WERI-Rb-1 (cell line): ENCODE results near the gene PRRG1.

Source experiments
- DNase-seq: peaks from one replicate; pipeline ENCODE4 v3.0.0-alpha.2; 2020
- H3K27ac ChIP-seq: fragments of 250-450 bp; sonication (Bioruptor Pico); 2 replicates; pipeline ENCODE4 v1.5.1; 2020; ENCODE audit warnings: mild to moderate bottlenecking, moderate library complexity
- H3K27me3 ChIP-seq: fragments of 250-450 bp; sonication (Bioruptor Pico); 2 replicates; pipeline ENCODE4 v1.5.1; 2021; ENCODE audit warnings: mild to moderate bottlenecking, low read depth, moderate library complexity; ENCODE audit not compliant: insufficient read depth, severe bottlenecking
- H3K36me3 ChIP-seq: fragments of 250-450 bp; sonication (Bioruptor Pico); 2 replicates; pipeline ENCODE4 v1.5.1; 2020; ENCODE audit warnings: mild to moderate bottlenecking, moderate library complexity
- H3K4me3 ChIP-seq: 2 replicates; pipeline ENCODE4 v1.5.1; 2011; ENCODE audit warnings: low read depth, mild to moderate bottlenecking, control low read depth, low read length
- H3K9me3 ChIP-seq: fragments of 250-450 bp; sonication (Bioruptor Pico); 2 replicates; pipeline ENCODE4 v1.5.1; 2021; ENCODE audit warnings: mild to moderate bottlenecking, moderate library complexity; ENCODE audit not compliant: severe bottlenecking
- CTCF ChIP-seq: IDR thresholded peaks from 2 replicates; pipeline ENCODE4 v1.5.1; 2011; ENCODE audit warnings: low read depth, mild to moderate bottlenecking, control low read depth, inconsistent platforms, low read length

The PRRG1 gene

GRCh38 chrX:37361596-37361995, 12.4 kb downstream of the PRRG1 start:
- Histone ChIP-seq H3K36me3 (no peaks in the 10 kb centered on the region), H3K27ac (no peak overlapping the region), H3K27me3 (no peaks in the 10 kb centered on the region), H3K4me3 (no peak overlapping the region), H3K9me3 (no peaks in the 10 kb centered on the region)
- no peak for DNase-seq
- no peak for TF ChIP-seq CTCF

- DNase-seq: no peak
- no peaks in the 10 kb centered on the region for H3K27me3 ChIP-seq
- H3K27ac ChIP-seq: no peak overlapping the region
- TF ChIP-seq CTCF: no peak
- no peaks in the 10 kb centered on the region for H3K9me3 ChIP-seq
- no peak overlapping the region for H3K4me3 ChIP-seq
- no peaks in the 10 kb centered on the region for H3K36me3 ChIP-seq
Observed at GRCh38 chrX:37364666-37365065, 15.5 kb downstream of the PRRG1 start.

GRCh38 chrX:37367946-37368345, 18.8 kb downstream of the PRRG1 start:
- H3K36me3 ChIP-seq: no peaks in the 10 kb centered on the region
- TF ChIP-seq CTCF: no peak
- no peaks in the 10 kb centered on the region for H3K9me3 ChIP-seq
- no peak for DNase-seq
- no peaks in the 10 kb centered on the region for H3K27me3 ChIP-seq
- H3K27ac ChIP-seq: no peak overlapping the region
- no peak overlapping the region for H3K4me3 ChIP-seq

GRCh38 chrX:37370499-37371141, 21.5 kb downstream of the PRRG1 start:
- Histone ChIP-seq H3K4me3 (no peak overlapping the region), H3K36me3 (no peaks in the 10 kb centered on the region), H3K27ac (no peak overlapping the region), H3K27me3 (no peaks in the 10 kb centered on the region), H3K9me3 (no peaks in the 10 kb centered on the region)
- no peak for DNase-seq
- no peak for TF ChIP-seq CTCF

DNA sequence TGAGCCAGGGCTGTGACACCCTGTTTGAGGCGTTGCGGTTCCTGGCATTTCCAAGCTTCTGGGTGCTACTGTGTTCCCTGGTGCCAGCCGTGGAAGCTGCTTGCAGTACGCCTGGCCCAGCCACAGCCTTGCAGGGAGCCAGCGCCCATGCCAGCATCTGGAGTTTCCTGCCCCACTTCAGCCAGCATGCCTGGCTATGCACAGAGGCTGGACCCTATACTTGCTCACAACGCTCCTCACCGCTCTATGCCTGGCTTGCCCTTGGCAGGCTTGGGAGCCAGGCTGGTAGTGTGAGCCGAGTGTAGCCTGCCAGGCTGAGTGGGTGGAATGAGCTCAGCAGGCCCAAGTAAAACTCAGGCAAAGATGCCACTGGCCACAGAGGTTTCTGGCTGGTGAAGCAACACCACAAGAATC, 22.4 kb downstream of the PRRG1 start:
- H3K4me3 ChIP-seq: no peak overlapping the region
- TF ChIP-seq CTCF: no peak
- DNase-seq: no peak
- no peaks in the 10 kb centered on the region for H3K36me3 ChIP-seq
- H3K27ac ChIP-seq: no peak overlapping the region
- no peaks in the 10 kb centered on the region for H3K9me3 ChIP-seq
- no peaks in the 10 kb centered on the region for H3K27me3 ChIP-seq

DNA sequence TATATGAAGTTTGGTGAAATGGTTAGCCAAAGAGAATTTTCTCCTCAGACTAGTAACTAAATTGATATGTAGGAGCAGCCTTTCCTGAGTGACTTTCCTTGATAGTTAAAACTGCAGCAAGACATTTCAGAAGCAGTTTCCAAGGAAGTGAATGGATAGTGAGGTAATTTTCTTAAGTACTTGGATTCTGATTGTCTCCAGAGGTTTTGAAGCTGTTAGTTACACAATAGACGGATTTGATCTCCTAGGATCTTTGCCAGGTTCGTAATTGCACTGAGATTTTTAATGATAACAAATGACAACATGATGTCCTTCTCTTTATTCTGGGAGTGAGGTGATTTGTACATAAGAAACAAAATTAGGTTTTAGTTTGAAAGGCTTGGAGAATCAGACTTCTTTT, 29.2 kb downstream of the PRRG1 start:
- no peak for DNase-seq
- no peaks in the 10 kb centered on the region for H3K27me3 ChIP-seq
- no peaks in the 10 kb centered on the region for H3K36me3 ChIP-seq
- H3K9me3 ChIP-seq: no peaks in the 10 kb centered on the region
- no peak overlapping the region for H3K4me3 ChIP-seq
- no peak overlapping the region for H3K27ac ChIP-seq
- TF ChIP-seq CTCF: no peak
